ENCODE measurements around the gene HPCA.

The HPCA gene

GRCh38 chr1:32881291-32881690 lies 5.0 kb upstream of the HPCA start:
- POLR2A ChIA-PET: no interaction called here
- TF ChIP-seq CTCF (IDR thresholded peaks at IDR 0.05; ENCODE audit: insufficient read depth, low read length, missing control alignments): no peak
- CTCF ChIA-PET: interaction anchor here (1.4 to 3.3 kb wide), 5 partner anchors 9 to 206 kb away, joined by 3 to 25 read pairs (median 5); partner anchors contain the start of gene FNDC5
- no peak for DNase-seq (ENCODE audit: low read depth, low spot score)
- H3K4me3 ChIP-seq (ENCODE audit: low read depth, low read length): no peak overlapping the region

- DNase-seq (ENCODE audit: low read depth, low spot score): no peak
- CTCF ChIA-PET: interaction anchor here (1.0 to 3.3 kb wide), 7 partner anchors 8 to 205 kb away, joined by 3 to 25 read pairs (median 3); partner anchors contain the start of gene FNDC5
- TF ChIP-seq CTCF (IDR thresholded peaks at IDR 0.05; ENCODE audit: insufficient read depth, low read length, missing control alignments): no peak
- no peak overlapping the region for H3K4me3 ChIP-seq (ENCODE audit: low read depth, low read length)
- POLR2A ChIA-PET: no interaction called here
These were observed 4.1 kb upstream of the HPCA start for GRCh38 chr1:32881871-32882850.

DNA sequence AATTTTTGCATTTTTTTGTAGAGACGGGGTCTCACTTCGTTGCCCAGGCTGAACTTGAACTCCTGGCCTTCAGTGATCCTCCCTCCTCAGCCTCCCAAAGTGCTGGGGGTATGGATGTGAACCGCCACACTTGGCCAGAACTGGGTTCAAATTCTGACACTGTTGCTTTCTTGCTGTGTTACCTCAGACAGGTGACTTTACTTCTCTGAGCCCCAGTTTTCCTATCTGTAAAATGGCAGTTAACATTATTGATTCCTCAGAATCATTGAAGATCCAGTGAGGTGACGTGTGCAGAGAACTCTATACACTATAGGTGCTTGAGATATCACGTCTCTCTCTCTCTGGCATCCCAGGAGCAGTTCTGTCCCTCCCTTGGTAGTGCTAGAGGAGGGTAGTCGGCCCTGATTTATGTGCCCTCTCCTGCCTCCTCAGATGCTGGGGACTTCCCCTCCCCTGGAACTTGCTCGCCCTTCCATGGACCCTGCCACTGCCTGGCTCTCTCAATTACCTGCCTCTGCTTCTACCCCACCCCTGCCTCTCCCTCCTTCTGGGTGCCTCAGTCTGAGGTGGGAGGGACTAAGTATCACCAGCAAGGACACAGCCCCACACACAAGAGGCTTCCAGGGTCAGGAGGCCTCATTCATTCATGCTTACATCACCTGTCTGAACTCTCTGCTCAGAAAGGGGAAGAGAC lies 2.8 kb upstream of the HPCA start:
- ChIA-PET POLR2A (no interaction called here), CTCF (no interaction called here)
- no peak overlapping the region for H3K4me3 ChIP-seq (ENCODE audit: low read depth, low read length)
- DNase-seq (ENCODE audit: low read depth, low spot score): no peak
- no peak for TF ChIP-seq CTCF (IDR thresholded peaks at IDR 0.05; ENCODE audit: insufficient read depth, low read length, missing control alignments)

DNA sequence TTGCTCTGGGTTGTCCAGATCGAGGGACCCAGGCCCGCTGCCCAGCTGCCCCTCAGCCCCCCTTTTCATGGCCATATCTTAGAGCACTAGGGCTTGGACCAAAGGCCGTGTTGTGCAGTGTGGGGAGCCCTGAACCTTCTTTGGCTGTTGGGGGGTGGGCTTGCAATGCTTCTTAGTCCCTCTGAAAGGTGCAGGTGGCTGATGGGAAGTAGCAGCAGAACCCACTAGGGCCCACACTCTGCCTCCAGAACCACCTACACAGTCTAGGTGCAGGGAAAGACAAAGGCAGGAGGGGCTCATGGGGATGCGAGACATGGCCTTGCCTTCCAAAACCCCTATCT lies 2.3 kb upstream of the HPCA start:
- no peak overlapping the region for H3K4me3 ChIP-seq (ENCODE audit: low read depth, low read length)
- TF ChIP-seq CTCF (IDR thresholded peaks at IDR 0.05; ENCODE audit: insufficient read depth, low read length, missing control alignments): no peak
- ChIA-PET POLR2A (no interaction called here), CTCF (interaction anchor here (0.9 to 1.6 kb wide), 2 partner anchors 9 to 202 kb away, joined by 3 to 4 read pairs; no protein-coding TSS in a partner anchor)
- no peak for DNase-seq (ENCODE audit: low read depth, low spot score)

GRCh38 chr1:32884726-32885125 lies 1.6 kb upstream of the HPCA start:
- CTCF ChIA-PET: interaction anchor here (0.9 to 11.7 kb wide), 5 partner anchors 9 to 201 kb away, joined by 3 to 179 read pairs (median 3); partner anchors contain the start of gene FNDC5
- no peak for TF ChIP-seq CTCF (IDR thresholded peaks at IDR 0.05; ENCODE audit: insufficient read depth, low read length, missing control alignments)
- DNase-seq (ENCODE audit: low read depth, low spot score): no peak
- no peak overlapping the region for H3K4me3 ChIP-seq (ENCODE audit: low read depth, low read length)
- POLR2A ChIA-PET: no interaction called here

GRCh38 chr1:32885676-32886003 lies 651 bp upstream of the HPCA start:
- POLR2A ChIA-PET: no interaction called here

More at GRCh38 chr1:32885676-32886003, 651 bp upstream of the HPCA start:
- no peak for TF ChIP-seq CTCF (IDR thresholded peaks at IDR 0.05; ENCODE audit: insufficient read depth, low read length, missing control alignments)
- no peak overlapping the region for H3K4me3 ChIP-seq (ENCODE audit: low read depth, low read length)
- CTCF ChIA-PET: interaction anchor here (1.3 to 11.7 kb wide), 5 partner anchors 9 to 201 kb away, joined by 3 to 179 read pairs (median 4); partner anchors contain the start of gene FNDC5
- no peak for DNase-seq (ENCODE audit: low read depth, low spot score)
